Measurements from ENCODE around the gene TRMO.

TRMO gene

DNA sequence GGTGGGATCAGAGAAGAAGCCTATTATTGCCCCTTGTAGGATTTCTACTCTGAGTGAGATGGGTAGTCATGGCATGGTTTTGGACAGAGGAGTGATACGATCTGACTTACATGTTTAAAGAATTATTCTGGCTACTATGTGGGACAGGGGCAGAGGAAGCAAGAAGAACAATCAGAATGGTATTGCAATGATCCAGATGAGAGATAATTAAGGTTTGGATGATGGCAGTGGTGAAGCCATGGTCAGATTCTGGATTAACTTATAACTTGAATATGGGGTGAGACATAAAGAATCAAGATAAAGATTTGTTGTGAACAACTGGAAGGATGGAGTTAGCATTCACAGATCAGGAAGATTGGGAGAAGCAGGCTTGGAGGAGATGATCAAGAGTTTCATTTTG lies 19.0 kb upstream of the TRMO start:
- no peak for DNase-seq (ENCODE audit: low read depth, low spot score)

DNA sequence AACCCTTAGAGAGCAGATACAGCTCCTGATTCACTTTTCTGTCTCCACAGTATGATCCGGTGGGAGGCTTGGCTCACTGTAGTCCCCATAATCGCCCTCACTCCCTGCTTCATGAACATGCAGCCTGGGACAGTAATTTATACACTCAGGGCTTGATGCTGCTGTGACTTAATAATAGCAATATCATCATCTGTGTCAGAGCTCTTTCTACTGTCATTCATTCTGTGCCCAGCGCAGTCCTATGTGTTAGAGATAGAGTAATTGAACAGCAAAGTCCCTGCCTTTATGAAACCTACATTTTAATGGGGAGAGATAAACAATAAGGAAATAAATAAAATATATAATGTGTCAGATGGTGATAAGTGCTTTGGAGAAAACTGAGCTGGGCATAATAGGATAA lies 18.4 kb upstream of the TRMO start:
- no peak overlapping the region for H3K4me3 ChIP-seq (ENCODE audit: low read length)
- no peak for DNase-seq (ENCODE audit: low read depth, low spot score)

More for the DNA sequence above, 19.0 kb upstream of the TRMO start:
- H3K4me3 ChIP-seq (ENCODE audit: low read length): no peak overlapping the region

DNA sequence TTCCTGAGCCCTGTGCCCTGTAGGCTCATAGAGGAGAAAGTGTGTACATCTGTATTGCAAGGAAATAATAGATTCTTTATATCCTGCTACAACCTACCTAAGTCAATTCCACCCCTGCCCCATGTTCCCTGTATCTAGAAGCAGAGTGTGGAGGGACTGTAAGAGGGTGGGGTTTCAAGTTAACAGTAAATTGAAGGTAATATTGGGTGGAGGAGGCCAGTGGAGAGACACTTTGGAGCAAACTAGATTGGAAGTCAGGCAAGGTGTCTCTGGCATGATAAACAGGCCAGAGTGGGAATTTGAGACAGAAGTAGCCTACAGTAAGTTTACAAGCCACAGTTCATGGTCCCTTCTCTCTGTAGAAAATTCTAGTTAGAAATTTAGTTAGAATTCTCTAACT lies 17.9 kb upstream of the TRMO start:
- H3K4me3 ChIP-seq (ENCODE audit: low read length): no peak overlapping the region
- DNase-seq (ENCODE audit: low read depth, low spot score): no peak

GRCh38 chr9:97938081-97938644 lies 15.9 kb upstream of the TRMO start, which contains the start of gene HEMGN:
HEMGN (minus strand) TSS chr9:97938172; CDS start chr9:97938136, 36 bp downstream.
- H3K4me3 ChIP-seq (ENCODE audit: low read length): no peak within 1 kb of the TSS
- DNase-seq (ENCODE audit: low read depth, low spot score): peak; percentile 99

DNA sequence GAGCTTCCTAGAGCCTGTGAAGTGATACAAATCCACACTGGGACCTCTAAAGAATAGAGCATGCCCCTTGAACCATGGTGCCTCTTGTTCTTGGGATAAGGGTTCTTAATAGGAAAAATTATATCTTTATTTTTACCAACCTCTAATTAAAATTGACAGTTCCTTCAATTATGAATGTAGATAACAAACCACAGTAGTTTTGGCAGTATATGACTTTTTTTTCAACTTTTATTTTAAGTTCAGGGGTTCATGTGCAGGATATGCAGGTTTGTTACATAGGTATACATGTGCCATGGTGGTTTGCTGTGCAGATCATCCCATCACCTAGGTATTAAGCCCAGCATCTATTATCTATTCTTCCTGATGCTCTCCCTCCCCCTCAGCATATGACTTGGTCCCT lies 14.7 kb upstream of the TRMO start:
- no peak for DNase-seq (ENCODE audit: low read depth, low spot score)
- H3K4me3 ChIP-seq (ENCODE audit: low read length): no peak overlapping the region

DNA sequence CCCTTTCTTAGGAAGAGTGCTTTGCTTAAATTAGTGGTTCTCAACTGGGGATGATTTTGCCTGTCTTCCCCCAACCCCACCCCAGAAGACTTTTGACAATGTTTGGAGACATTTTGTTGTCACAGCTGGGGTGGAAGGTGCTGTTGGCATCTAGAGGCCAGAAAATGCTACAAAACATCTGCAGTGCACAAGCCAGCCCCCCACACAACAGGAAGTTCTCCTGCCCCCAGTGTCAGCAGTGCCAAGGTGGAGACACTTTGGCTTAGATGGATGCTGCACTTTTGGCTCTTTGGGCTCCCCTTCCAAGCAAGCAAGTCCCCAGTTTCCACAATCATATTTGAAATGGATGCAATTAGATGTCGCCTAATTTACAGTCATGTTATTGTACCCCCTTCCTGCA lies 13.0 kb upstream of the TRMO start:
- peak overlapping the region; percentile 5; the same call in 1 of the 2 replicates for H3K4me3 ChIP-seq (ENCODE audit: low read length)
- peak; percentile 45 for DNase-seq (ENCODE audit: low read depth, low spot score)

DNA sequence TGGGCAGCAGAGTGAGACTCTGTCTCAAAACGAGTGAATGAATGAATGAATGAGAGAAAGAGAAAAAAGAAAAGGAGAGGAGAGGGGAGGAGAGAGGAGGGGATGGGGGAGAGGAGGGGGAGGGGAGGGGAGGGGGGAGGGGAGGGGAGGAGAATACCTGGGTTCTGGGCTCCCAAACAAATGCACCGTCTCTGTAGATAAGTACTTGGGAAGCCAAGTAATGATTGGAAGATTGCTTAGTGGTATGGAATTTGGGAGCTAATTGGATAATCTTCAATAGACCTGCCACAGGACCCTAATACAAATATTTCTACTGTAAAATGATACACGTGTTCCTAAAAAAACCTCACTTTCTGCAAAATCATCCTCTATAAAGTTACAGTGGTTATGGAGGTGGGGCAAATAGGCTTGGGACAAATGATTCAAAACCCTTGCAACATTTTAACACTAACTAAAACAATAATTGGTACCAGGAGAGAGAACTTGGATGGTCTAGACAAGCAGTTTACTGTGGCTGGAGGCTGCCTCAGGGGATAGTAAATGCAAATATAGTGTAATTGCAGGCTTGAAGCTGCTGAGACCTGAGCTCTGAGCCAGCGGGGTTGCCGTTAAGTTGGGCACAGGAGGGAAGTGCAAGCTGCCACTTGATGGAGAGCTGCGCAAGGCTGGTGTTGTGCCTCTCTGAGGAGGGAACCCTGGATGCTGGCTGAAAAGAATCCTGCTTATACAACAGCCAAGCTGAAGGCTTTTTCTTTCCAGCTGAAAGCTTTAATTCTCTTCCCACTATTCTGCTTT lies 12.2 kb upstream of the TRMO start:
- H3K4me3 ChIP-seq (ENCODE audit: low read length): peak overlapping the region; percentile 5; the same call in 1 of the 2 replicates
- DNase-seq (ENCODE audit: low read depth, low spot score): peak; percentile 66

GRCh38 chr9:97933297-97933998 lies 11.1 kb upstream of the TRMO start:
- H3K4me3 ChIP-seq (ENCODE audit: low read length): no peak overlapping the region
- no peak for DNase-seq (ENCODE audit: low read depth, low spot score)

GRCh38 chr9:97930972-97931371 lies 8.7 kb upstream of the TRMO start:
- DNase-seq (ENCODE audit: low read depth, low spot score): peak; percentile 63
- no peak overlapping the region for H3K4me3 ChIP-seq (ENCODE audit: low read length)

DNA sequence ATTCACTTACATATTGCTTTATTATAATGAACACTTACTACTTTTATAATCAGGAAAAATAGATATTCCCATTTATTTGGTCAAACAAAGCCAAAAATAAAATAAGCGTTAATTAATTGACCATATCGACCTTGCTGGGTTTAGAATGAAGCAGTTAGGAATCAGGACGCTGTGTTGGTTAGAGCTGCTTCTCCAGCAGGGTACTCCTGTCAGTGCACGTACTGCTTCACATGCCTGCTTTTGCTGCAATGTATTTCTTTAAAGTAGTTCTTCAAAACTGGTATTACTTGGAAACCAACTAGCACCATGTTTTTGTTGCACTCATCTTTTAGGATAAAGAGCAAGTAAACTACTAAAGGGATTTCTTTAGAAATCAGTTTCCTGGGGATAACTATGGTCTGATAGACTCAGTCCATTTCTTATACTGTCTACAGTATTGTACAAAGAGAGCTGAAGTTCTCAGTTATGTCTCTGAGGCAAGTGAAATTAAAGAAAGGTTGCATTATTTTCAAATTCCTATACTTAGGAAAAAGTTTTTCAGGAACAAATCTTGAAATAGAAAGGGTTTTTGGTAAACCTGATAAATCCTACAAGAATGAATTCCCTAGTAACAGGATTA lies 6.8 kb upstream of the TRMO start:
- no peak overlapping the region for H3K4me3 ChIP-seq (ENCODE audit: low read length)
- DNase-seq (ENCODE audit: low read depth, low spot score): no peak

DNA sequence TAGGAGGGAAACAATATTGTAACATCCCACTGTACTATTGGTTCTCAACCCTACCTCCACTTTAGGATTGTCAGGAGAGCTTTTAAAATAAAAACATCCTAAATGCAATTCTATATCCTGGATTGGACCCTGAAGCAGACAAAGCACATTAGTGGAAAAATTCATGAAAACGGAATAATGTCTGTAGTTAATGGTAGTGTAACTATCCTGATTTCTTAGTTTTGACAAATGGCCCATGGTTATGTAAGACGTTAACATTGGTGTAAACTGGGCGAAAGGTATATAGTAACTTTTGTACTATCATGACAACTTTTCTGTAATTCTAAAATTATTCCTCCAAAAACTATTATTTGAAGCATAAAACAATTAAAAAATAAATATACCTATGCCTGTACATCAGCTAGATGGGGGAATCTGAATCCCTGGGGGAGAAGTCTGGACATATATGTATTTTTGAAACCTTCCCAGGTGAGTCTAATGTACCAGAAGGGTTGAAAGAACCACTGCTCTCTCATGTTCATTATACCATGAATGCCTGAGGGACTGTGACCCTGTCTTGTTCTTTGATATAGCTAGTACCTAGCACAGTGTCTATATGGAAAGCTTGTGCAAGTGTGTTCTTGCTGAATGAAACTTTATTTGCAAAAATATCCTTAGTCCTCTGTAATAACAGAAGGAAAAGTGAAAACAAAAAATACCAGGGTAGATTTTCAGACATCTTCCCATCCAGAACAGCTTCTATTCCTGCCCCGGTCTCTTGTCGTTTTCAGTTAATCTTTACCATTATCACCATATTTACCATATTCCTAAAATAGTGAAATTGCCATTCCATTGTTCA lies 3.4 kb upstream of the TRMO start:
- no peak overlapping the region for H3K4me3 ChIP-seq (ENCODE audit: low read length)
- DNase-seq (ENCODE audit: low read depth, low spot score): no peak

DNA sequence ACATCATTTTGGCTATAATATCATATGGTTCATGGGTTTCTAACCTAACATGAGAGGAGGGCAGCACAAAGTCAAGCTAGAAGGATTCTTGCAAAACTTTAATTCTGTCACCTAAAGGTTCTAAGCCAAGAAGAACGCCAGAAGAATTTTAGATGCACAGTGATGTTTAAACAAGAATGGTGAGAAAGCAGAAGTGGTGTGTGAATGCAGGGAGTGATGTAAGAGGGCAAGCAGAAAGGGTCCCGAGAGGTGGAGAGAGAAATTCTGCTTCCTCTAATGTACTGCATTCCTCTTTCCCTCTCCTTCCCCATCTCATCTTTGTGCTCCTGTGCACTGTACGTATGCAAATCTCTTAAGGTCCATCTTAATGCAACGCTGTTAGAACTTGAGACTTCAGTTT lies 2.1 kb upstream of the TRMO start:
- no peak for DNase-seq (ENCODE audit: low read depth, low spot score)
- no peak overlapping the region for H3K4me3 ChIP-seq (ENCODE audit: low read length)

DNA sequence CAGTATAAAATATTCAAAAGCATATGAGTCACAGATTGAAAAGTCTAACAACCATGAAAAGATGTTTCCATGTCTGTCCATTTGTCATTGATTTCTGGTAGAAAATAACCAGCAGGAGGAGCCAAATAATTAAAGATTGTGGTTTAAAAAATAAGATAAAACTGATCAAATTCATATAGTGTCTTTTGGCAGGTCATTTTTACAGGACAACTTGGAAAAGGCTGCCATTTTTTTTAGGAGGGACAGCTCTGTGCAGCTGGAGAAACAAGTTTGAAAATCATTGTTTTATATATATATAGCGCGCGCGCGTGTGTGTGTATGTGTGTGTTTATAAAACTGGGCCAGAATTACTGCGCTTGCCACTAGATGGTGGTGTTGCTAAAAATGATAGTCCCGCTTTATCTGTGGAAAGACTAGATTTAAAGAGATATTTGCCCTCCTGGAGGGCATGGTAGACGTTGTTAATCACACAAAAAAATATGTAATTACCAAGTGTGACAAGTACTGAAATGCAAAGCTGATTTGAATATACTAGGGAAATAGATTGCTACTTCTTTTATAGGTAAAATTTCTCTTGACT lies 1.3 kb upstream of the TRMO start:
- H3K4me3 ChIP-seq (ENCODE audit: low read length): peak overlapping the region; percentile 83
- peak; percentile 90 for DNase-seq (ENCODE audit: low read depth, low spot score)

DNA sequence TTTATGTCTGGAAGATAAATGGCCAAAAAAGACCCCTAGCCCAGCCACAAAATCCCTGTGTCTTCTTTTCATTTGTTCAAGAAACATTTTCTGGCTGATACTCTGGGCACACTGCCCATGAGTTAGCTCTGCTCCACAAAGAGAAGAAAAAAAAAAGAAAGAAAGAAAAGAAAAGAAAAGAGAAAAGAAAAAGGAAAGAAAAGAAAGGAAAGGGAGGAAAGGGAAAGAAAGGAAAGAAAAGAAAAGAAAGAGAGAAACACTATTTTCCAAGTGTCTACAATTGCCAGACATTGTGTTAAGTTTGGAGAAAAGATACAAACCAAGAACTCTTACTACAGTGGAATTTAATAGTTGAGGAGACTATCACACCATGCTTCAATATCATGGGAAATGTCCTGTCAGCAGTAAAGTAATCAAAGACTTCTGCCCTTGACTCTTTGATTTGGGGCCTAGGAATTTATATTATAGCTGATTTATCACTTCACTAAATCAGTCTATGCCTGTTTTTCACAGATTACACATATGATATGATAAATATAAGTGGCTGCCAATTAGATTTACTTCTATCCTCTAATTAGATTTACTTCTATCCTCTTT lies 3.0 kb downstream of the TRMO start:
- DNase-seq (ENCODE audit: low read depth, low spot score): no peak
- no peak overlapping the region for H3K4me3 ChIP-seq (ENCODE audit: low read length)

- H3K4me3 ChIP-seq (ENCODE audit: low read length): no peak overlapping the region
- DNase-seq (ENCODE audit: low read depth, low spot score): no peak
Observed at GRCh38 chr9:97918611-97919010, 3.7 kb downstream of the TRMO start.

GRCh38 chr9:97911970-97912369 lies 10.3 kb downstream of the TRMO start:
- H3K4me3 ChIP-seq (ENCODE audit: low read length): no peak overlapping the region
- no peak for DNase-seq (ENCODE audit: low read depth, low spot score)

GRCh38 chr9:97911528-97911927 lies 10.8 kb downstream of the TRMO start:
- H3K4me3 ChIP-seq (ENCODE audit: low read length): no peak overlapping the region
- DNase-seq (ENCODE audit: low read depth, low spot score): no peak

GRCh38 chr9:97910357-97910756 lies 11.9 kb downstream of the TRMO start:
- H3K4me3 ChIP-seq (ENCODE audit: low read length): no peak overlapping the region
- DNase-seq (ENCODE audit: low read depth, low spot score): no peak

Measured in Jurkat, Clone E6-1 (cell line).